ENCODE measurements around the gene TNPO3. TPM values are rescaled to one million over a fixed set of nuclear protein-coding genes. Genes with fewer than 3 reads are reported as not detected.

Gene TNPO3
- total RNA-seq, 4 donors from 2014 or later = 29.9 to 41.6 (median 37.8) TPM

- H3K27ac ChIP-seq = no peak overlapping the region
- intact Hi-C loops (cut with DNase I; ENCODE audit: low total_unique reads) = no loop called here
- no peak overlapping the region for H3K4me3 ChIP-seq
- no peak for TF ChIP-seq POLR2AphosphoS5 (IDR thresholded peaks at IDR 0.05)
- no peak for TF ChIP-seq POLR2A (IDR thresholded peaks at IDR 0.05)
- no peak for TF ChIP-seq EP300 (IDR thresholded peaks at IDR 0.05; ENCODE audit: low read depth)
- TF ChIP-seq CTCF (IDR thresholded peaks at IDR 0.05) = no peak
- no peaks in the 10 kb centered on the region for H3K9me3 ChIP-seq
- peaks cover 0 to 43% (median 20%) of the 10 kb centered on the region in 4 donors for H3K36me3 ChIP-seq
- in situ Hi-C loops (cut with MboI; ENCODE audit: low pct_ligation_motif_present in 1 of 4, low pct_unique_long_range_greater_than_20kb in 1 of 4, low sequenced_read_pairs in 3 of 4) = loop anchor here in 1 of 4 donors (25.0 kb wide), 2 partner anchors 101 to 124 kb away; partner anchors contain the start of gene ATP6V1F
- H3K27me3 ChIP-seq = no peaks in the 10 kb centered on the region
- no peak for DNase-seq
- H3K4me1 ChIP-seq = peaks cover 0 to 2% (median 0%) of the 10 kb centered on the region in 4 donors
These were observed 92.0 kb downstream of the TNPO3 start for GRCh38 chr7:128962899-128963298.

DNA sequence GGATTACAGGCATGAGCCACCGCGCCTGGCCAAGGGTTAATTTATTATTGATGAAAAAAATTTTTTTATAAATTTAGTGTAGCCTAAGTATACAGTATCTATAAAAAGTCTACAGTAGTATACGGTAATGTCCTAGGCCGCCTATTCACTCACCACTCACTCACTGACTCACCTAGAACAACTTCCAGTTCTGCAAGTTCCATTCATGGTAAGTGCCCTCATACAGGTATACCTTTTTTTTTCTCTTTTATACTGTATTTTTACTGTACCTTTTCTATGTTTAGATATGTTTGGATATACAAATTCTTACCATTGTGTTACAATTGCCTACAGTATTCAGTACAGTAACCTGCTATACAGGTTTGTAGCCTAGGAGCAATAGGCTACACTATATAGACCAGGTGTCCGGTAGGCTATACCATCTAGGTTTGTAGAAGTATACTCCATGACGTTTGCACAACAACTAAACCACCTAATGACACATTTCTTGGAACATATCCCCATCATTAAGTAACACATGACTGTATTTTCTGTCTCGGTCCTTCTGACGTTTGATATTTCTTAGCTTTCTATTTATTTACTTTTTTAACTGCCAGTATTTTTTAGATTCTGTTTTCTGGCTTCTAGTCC, 93.8 kb downstream of the TNPO3 start:
- peaks cover 0 to 36% (median 15%) of the 10 kb centered on the region in 4 donors for H3K36me3 ChIP-seq
- peaks cover 0 to 2% (median 0%) of the 10 kb centered on the region in 4 donors for H3K4me1 ChIP-seq
- TF ChIP-seq POLR2A (IDR thresholded peaks at IDR 0.05) = no peak
- TF ChIP-seq CTCF (IDR thresholded peaks at IDR 0.05) = no peak
- TF ChIP-seq EP300 (IDR thresholded peaks at IDR 0.05; ENCODE audit: low read depth) = no peak
- no peak for TF ChIP-seq POLR2AphosphoS5 (IDR thresholded peaks at IDR 0.05)
- 89 to 91% methylated on average over 8 of the region's 8 CpGs for WGBS, 2 donors (ENCODE audit: low coverage in 1 of 2)
- intact Hi-C loops (cut with DNase I; ENCODE audit: low total_unique reads) (no loop called here), in situ Hi-C loops (cut with MboI; ENCODE audit: low pct_ligation_motif_present in 1 of 4, low pct_unique_long_range_greater_than_20kb in 1 of 4, low sequenced_read_pairs in 3 of 4) (loop anchor here in 1 of 4 donors (25.0 kb wide), 2 partner anchors 99 to 126 kb away; partner anchors contain the start of gene ATP6V1F)
- no peaks in the 10 kb centered on the region for H3K9me3 ChIP-seq
- H3K27ac ChIP-seq = no peak overlapping the region
- H3K4me3 ChIP-seq = no peak overlapping the region
- DNase-seq = no peak
- no peaks in the 10 kb centered on the region for H3K27me3 ChIP-seq

DNA sequence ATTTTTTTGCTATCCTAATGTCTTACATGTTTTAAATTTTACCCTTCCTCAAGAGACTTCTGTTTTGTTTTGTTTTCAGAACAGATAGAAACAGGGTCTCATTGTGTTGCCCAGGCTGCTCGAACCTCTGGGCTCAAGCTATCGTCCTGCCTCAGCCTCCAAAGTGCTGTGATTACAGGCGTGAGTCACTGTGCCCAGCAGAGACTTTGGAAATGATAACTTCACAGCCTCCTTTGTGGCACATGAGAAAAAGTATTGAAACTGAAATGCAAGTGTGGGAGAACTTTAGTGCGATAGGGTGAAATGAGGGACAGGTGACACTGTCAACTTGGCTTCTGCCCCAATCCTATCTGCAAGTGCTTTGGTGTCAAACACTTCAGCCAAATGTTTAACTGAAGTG, 95.6 kb downstream of the TNPO3 start:
- Histone ChIP-seq H3K27ac (no peak overlapping the region), H3K9me3 (no peaks in the 10 kb centered on the region), H3K4me1 (peaks cover 0 to 2% (median 0%) of the 10 kb centered on the region in 4 donors), H3K27me3 (no peaks in the 10 kb centered on the region), H3K4me3 (no peak overlapping the region), H3K36me3 (peaks cover 0 to 36% (median 16%) of the 10 kb centered on the region in 4 donors)
- in situ Hi-C loops (cut with MboI; ENCODE audit: low pct_ligation_motif_present in 1 of 4, low pct_unique_long_range_greater_than_20kb in 1 of 4, low sequenced_read_pairs in 3 of 4) (loop anchor here in 1 of 4 donors (25.0 kb wide), 2 partner anchors 97 to 128 kb away; partner anchors contain the start of gene ATP6V1F), intact Hi-C loops (cut with DNase I; ENCODE audit: low total_unique reads) (no loop called here)
- 91 to 93% methylated on average over 4 of the region's 4 CpGs for WGBS, 2 donors (ENCODE audit: low coverage in 1 of 2)
- no peak for TF ChIP-seq POLR2AphosphoS5 (IDR thresholded peaks at IDR 0.05)
- TF ChIP-seq EP300 (IDR thresholded peaks at IDR 0.05; ENCODE audit: low read depth) = no peak
- no peak for TF ChIP-seq POLR2A (IDR thresholded peaks at IDR 0.05)
- TF ChIP-seq CTCF (IDR thresholded peaks at IDR 0.05) = no peak
- DNase-seq = no peak

- in situ Hi-C loops (cut with MboI; ENCODE audit: low pct_ligation_motif_present in 1 of 4, low pct_unique_long_range_greater_than_20kb in 1 of 4, low sequenced_read_pairs in 3 of 4) = loop anchor here in 1 of 4 donors (25.0 kb wide), 2 partner anchors 94 to 131 kb away; partner anchors contain the start of gene ATP6V1F
- no peak overlapping the region for H3K27ac ChIP-seq
- peaks cover 0 to 41% (median 14%) of the 10 kb centered on the region in 4 donors for H3K36me3 ChIP-seq
- no peak for TF ChIP-seq POLR2AphosphoS5 (IDR thresholded peaks at IDR 0.05)
- no peak for TF ChIP-seq EP300 (IDR thresholded peaks at IDR 0.05; ENCODE audit: low read depth)
- TF ChIP-seq POLR2A (IDR thresholded peaks at IDR 0.05) = no peak
- no peak for TF ChIP-seq CTCF (IDR thresholded peaks at IDR 0.05)
- no peaks in the 10 kb centered on the region for H3K9me3 ChIP-seq
- no peak for DNase-seq
- H3K27me3 ChIP-seq = no peaks in the 10 kb centered on the region
- H3K4me1 ChIP-seq = no peaks in the 10 kb centered on the region
- H3K4me3 ChIP-seq = no peak overlapping the region
- intact Hi-C loops (cut with DNase I; ENCODE audit: low total_unique reads) = no loop called here
These were observed 98.9 kb downstream of the TNPO3 start for GRCh38 chr7:128955981-128956380.
